ENCODE data around the gene OOSP3.
"Not testable (repeated sequence)": the region's sequence is repeated elsewhere in the genome, so short reads cannot be mapped to it uniquely, and the experiment has no call there.

The OOSP3 gene

GRCh38 chr11:59878575-59878974, at the start of gene OOSP3:
TSS of gene OOSP3 (plus strand) at chr11:59878782. CDS start at chr11:59878809, 27 bp downstream.
- DNase-seq (ENCODE audit: low read depth in 2 of 2): no peak

GRCh38 chr11:59829358-59829757, 49.2 kb upstream of the OOSP3 start:
- no peak for DNase-seq (ENCODE audit: low read depth in 2 of 2)

GRCh38 chr11:59833602-59834001, 45.0 kb upstream of the OOSP3 start:
- DNase-seq (ENCODE audit: low read depth in 2 of 2): no peak

GRCh38 chr11:59839615-59840014, 39.0 kb upstream of the OOSP3 start:
- no peak for DNase-seq (ENCODE audit: low read depth in 2 of 2)

- DNase-seq (ENCODE audit: low read depth in 2 of 2): no peak
Measured at GRCh38 chr11:59841514-59841913, 37.1 kb upstream of the OOSP3 start.

- no peak for DNase-seq (ENCODE audit: low read depth in 2 of 2)
Measured at GRCh38 chr11:59842316-59842715, 36.3 kb upstream of the OOSP3 start.

- DNase-seq (ENCODE audit: low read depth in 2 of 2): no peak
Measured at GRCh38 chr11:59845399-59845798, 33.2 kb upstream of the OOSP3 start, which contains the start of gene CBLIF. TSS of gene CBLIF (minus strand) at chr11:59845499. CDS start at chr11:59845453, 46 bp downstream.

GRCh38 chr11:59846556-59846955, 32.0 kb upstream of the OOSP3 start:
- DNase-seq (ENCODE audit: low read depth in 2 of 2): no peak

GRCh38 chr11:59847626-59848025, 31.0 kb upstream of the OOSP3 start:
- no peak for DNase-seq (ENCODE audit: low read depth in 2 of 2)

GRCh38 chr11:59848439-59848838, 30.1 kb upstream of the OOSP3 start:
- DNase-seq (ENCODE audit: low read depth in 2 of 2): not testable (repeated sequence)

GRCh38 chr11:59849129-59849528, 29.5 kb upstream of the OOSP3 start:
- no peak for DNase-seq (ENCODE audit: low read depth in 2 of 2)

- DNase-seq (ENCODE audit: low read depth in 2 of 2): not testable (repeated sequence)
Measured at GRCh38 chr11:59849551-59849950, 29.0 kb upstream of the OOSP3 start.

GRCh38 chr11:59851416-59851815, 27.2 kb upstream of the OOSP3 start:
- DNase-seq (ENCODE audit: low read depth in 2 of 2): not testable (repeated sequence)

- no peak for DNase-seq (ENCODE audit: low read depth in 2 of 2)
Measured at GRCh38 chr11:59854871-59855270, 23.7 kb upstream of the OOSP3 start.

- DNase-seq (ENCODE audit: low read depth in 2 of 2): no peak
Measured at GRCh38 chr11:59857439-59858434, 20.8 kb upstream of the OOSP3 start.

GRCh38 chr11:59859673-59860072, 18.9 kb upstream of the OOSP3 start:
- no peak for DNase-seq (ENCODE audit: low read depth in 2 of 2)

- DNase-seq (ENCODE audit: low read depth in 2 of 2): no peak
Measured at GRCh38 chr11:59862252-59862651, 16.3 kb upstream of the OOSP3 start.

GRCh38 chr11:59865031-59865430, 13.6 kb upstream of the OOSP3 start:
- DNase-seq (ENCODE audit: low read depth in 2 of 2): no peak

GRCh38 chr11:59866397-59866796, 12.2 kb upstream of the OOSP3 start, which contains the start of gene TCN1:
TSS of gene TCN1 (minus strand) at chr11:59866487. CDS start at chr11:59866470, 17 bp downstream.
- DNase-seq (ENCODE audit: low read depth in 2 of 2): no peak

- DNase-seq (ENCODE audit: low read depth in 2 of 2): no peak
Measured at GRCh38 chr11:59866836-59867235, 11.7 kb upstream of the OOSP3 start.

- DNase-seq (ENCODE audit: low read depth in 2 of 2): no peak
Measured at GRCh38 chr11:59867946-59868345, 10.6 kb upstream of the OOSP3 start.

GRCh38 chr11:59872076-59872475, 6.5 kb upstream of the OOSP3 start:
- DNase-seq (ENCODE audit: low read depth in 2 of 2): no peak

- DNase-seq (ENCODE audit: low read depth in 2 of 2): no peak
Measured at GRCh38 chr11:59875856-59876519, 2.6 kb upstream of the OOSP3 start.

Data from stimulated activated CD4-positive, alpha-beta T cell treated with anti-CD3 and anti-CD28 coated beads, Interleukin-4, amount 100 ng/mL, for 48 hours (primary cell).